Measurements from ENCODE around the gene HECW1.
"Not testable (repeated sequence)": the region's sequence is repeated elsewhere in the genome, so short reads cannot be mapped to it uniquely, and the experiment has no call there.

Gene HECW1

GRCh38 chr7:43479042-43479441 lies 366.6 kb downstream of the HECW1 start:
- DNase-seq = no peak

GRCh38 chr7:43479543-43479942 lies 367.1 kb downstream of the HECW1 start:
- no peak for DNase-seq

GRCh38 chr7:43480581-43480980 lies 368.1 kb downstream of the HECW1 start:
- peak; percentile 34 for DNase-seq

GRCh38 chr7:43481902-43482678 lies 369.6 kb downstream of the HECW1 start:
- DNase-seq = peak; percentile 75

- DNase-seq = no peak
These were observed 370.3 kb downstream of the HECW1 start for GRCh38 chr7:43482679-43483252.

GRCh38 chr7:43484678-43485395 lies 372.4 kb downstream of the HECW1 start:
- DNase-seq = no peak

- DNase-seq = no peak
These were observed 373.1 kb downstream of the HECW1 start for GRCh38 chr7:43485580-43485979.

GRCh38 chr7:43486008-43486407 lies 373.6 kb downstream of the HECW1 start:
- not testable (repeated sequence) for DNase-seq

- no peak for DNase-seq
These were observed 374.2 kb downstream of the HECW1 start for GRCh38 chr7:43486634-43487033.

- no peak for DNase-seq
These were observed 375.3 kb downstream of the HECW1 start for GRCh38 chr7:43487731-43488073.

GRCh38 chr7:43489257-43489656 lies 376.8 kb downstream of the HECW1 start:
- DNase-seq = no peak

GRCh38 chr7:43490016-43490415 lies 377.6 kb downstream of the HECW1 start:
- no peak for DNase-seq

GRCh38 chr7:43491123-43491522 lies 378.7 kb downstream of the HECW1 start:
- no peak for DNase-seq

GRCh38 chr7:43491984-43492383 lies 379.5 kb downstream of the HECW1 start:
- DNase-seq = peak; percentile 86

GRCh38 chr7:43492896-43493295 lies 380.4 kb downstream of the HECW1 start:
- DNase-seq = no peak

- DNase-seq = no peak
These were observed 383.1 kb downstream of the HECW1 start for GRCh38 chr7:43495572-43495971.

GRCh38 chr7:43496596-43496995 lies 384.1 kb downstream of the HECW1 start:
- no peak for DNase-seq

- peak; percentile 82 for DNase-seq
These were observed 389.4 kb downstream of the HECW1 start for GRCh38 chr7:43501870-43502269.

- DNase-seq = no peak
These were observed 390.5 kb downstream of the HECW1 start for GRCh38 chr7:43502941-43503340.

- no peak for DNase-seq
These were observed 393.0 kb downstream of the HECW1 start for GRCh38 chr7:43505412-43505811.

GRCh38 chr7:43506460-43506859 lies 394.0 kb downstream of the HECW1 start:
- no peak for DNase-seq

GRCh38 chr7:43508461-43508860 lies 396.0 kb downstream of the HECW1 start:
- no peak for DNase-seq

GRCh38 chr7:43509906-43510305 lies 397.5 kb downstream of the HECW1 start:
- DNase-seq = no peak

GRCh38 chr7:43511029-43511428 lies 398.6 kb downstream of the HECW1 start:
- DNase-seq = no peak

All from fibroblast of skin of back (primary cell).